ENCODE measurements around the gene SCYGR1. TPM values are rescaled to one million over a fixed set of nuclear protein-coding genes. Genes with fewer than 3 reads are reported as not detected.

Gene SCYGR1
- total and polyA plus RNA-seq, 2 donors from 2014 or later: not detected

DNA sequence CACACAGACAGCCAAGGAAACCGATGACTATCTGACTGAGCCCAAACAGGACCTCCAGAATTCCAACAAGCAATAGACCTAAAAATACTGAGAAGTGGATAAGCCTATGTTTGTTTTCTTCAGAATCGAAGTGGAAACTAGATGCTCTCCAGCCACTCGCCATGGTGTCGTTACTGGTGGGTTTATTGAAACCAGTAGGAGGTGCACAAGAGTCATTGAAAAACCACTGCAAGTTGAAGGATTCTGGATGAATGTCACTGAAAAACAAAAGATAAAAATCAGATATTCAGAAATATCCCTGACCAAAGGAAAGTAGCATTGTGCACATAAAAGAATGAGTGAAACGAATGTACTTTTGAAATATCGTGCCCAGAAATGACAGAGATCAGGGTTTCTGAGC lies 24.0 kb downstream of the SCYGR1 start:
- Histone ChIP-seq H3K9me3 (ENCODE audit: control insufficient read depth in 2 of 3, insufficient read depth in 1 of 3, low read length in 3 of 3) (no peaks in the 10 kb centered on the region), H3K36me3 (ENCODE audit: control insufficient read depth in 2 of 3, insufficient read depth in 3 of 3, low read length in 3 of 3) (peaks cover 0 to 7% (median 4%) of the 10 kb centered on the region in 3 donors), H3K4me1 (ENCODE audit: control insufficient read depth in 2 of 3, insufficient read depth in 2 of 3, low read depth in 1 of 3, low read length in 3 of 3) (no peaks in the 10 kb centered on the region), H3K27ac (ENCODE audit: low read depth in 2 of 2, low read length in 2 of 2) (no peak overlapping the region), H3K27me3 (ENCODE audit: control insufficient read depth, insufficient read depth, low read length) (no peaks in the 10 kb centered on the region), H3K4me3 (ENCODE audit: low read length in 3 of 3) (no peak overlapping the region), H3K9ac (ENCODE audit: low read length in 3 of 3) (no peak overlapping the region)
- DNase-seq (no peak), FAIRE-seq (no peak)
- intact Hi-C loops (cut with DNase I): no loop called here
- TF ChIP-seq, protein P1, sequence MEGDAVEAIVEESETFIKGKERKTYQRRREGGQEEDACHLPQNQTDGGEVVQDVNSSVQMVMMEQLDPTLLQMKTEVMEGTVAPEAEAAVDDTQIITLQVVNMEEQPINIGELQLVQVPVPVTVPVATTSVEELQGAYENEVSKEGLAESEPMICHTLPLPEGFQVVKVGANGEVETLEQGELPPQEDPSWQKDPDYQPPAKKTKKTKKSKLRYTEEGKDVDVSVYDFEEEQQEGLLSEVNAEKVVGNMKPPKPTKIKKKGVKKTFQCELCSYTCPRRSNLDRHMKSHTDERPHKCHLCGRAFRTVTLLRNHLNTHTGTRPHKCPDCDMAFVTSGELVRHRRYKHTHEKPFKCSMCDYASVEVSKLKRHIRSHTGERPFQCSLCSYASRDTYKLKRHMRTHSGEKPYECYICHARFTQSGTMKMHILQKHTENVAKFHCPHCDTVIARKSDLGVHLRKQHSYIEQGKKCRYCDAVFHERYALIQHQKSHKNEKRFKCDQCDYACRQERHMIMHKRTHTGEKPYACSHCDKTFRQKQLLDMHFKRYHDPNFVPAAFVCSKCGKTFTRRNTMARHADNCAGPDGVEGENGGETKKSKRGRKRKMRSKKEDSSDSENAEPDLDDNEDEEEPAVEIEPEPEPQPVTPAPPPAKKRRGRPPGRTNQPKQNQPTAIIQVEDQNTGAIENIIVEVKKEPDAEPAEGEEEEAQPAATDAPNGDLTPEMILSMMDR (IDR thresholded peaks at IDR 0.05; ENCODE audit: borderline replicate concordance, extremely low read depth, insufficient read depth): no peak

DNA sequence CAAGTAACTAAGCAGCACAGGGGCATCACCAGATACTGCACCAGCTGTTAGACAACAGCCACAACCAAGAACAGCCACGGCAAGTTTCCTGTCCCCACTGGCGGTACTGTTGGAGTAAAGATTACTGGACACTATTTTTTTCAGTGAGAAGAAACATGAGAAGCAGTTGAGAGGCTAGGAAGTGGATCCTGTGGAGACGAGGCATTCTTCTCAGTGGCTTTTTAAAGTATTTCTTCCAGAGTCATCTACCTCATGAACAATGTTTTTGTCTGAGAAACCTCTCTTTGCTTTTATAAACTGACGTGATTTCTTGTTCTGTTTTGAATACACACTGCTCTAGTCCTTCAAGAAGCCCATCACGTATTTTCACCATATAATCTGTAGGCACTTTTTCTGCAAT lies 27.4 kb downstream of the SCYGR1 start:
- FAIRE-seq: no peak
- intact Hi-C loops (cut with DNase I): no loop called here

DNA sequence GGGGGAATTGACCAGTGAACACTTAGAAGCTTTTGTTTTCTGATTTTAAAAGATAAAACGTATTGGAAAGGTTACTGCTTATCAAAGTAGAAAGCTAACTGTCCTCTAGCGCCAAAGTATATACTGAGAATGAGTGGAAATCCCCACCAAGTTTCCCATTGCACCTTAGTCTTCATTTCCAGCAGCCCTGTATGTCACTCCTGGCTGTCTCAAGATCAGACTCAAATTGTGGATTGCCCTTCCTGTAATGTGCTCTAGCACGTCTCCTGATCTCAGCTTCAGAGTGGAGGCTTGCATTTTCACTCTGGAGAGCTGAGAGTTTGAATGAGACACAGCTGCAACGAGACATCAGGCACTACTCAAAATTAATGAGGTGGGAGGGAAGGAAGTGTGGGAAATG lies 36.1 kb downstream of the SCYGR1 start:
- H3K4me1 ChIP-seq (ENCODE audit: control insufficient read depth in 2 of 3, insufficient read depth in 2 of 3, low read depth in 1 of 3, low read length in 3 of 3): peaks cover 0 to 2% (median 0%) of the 10 kb centered on the region in 3 donors
- H3K27me3 ChIP-seq (ENCODE audit: control insufficient read depth, insufficient read depth, low read length): no peaks in the 10 kb centered on the region
- FAIRE-seq (no peak), DNase-seq (peak in 1 of 5 donors; percentile 10)
- H3K36me3 ChIP-seq (ENCODE audit: control insufficient read depth in 2 of 3, insufficient read depth in 3 of 3, low read length in 3 of 3): peaks cover 7 to 14% (median 11%) of the 10 kb centered on the region in 3 donors
- intact Hi-C loops (cut with DNase I): no loop called here
- no peak overlapping the region for H3K4me3 ChIP-seq (ENCODE audit: low read length in 3 of 3)
- TF ChIP-seq, protein P1 (IDR thresholded peaks at IDR 0.05; ENCODE audit: borderline replicate concordance, extremely low read depth, insufficient read depth): no peak
- H3K9ac ChIP-seq (ENCODE audit: low read length in 3 of 3): no peak overlapping the region
- no peak overlapping the region for H3K27ac ChIP-seq (ENCODE audit: low read depth in 2 of 2, low read length in 2 of 2)
- no peaks in the 10 kb centered on the region for H3K9me3 ChIP-seq (ENCODE audit: control insufficient read depth in 2 of 3, insufficient read depth in 1 of 3, low read length in 3 of 3)

More for the DNA sequence above, 27.4 kb downstream of the SCYGR1 start:
- TF ChIP-seq, protein P1 (IDR thresholded peaks at IDR 0.05; ENCODE audit: borderline replicate concordance, extremely low read depth, insufficient read depth): no peak
- DNase-seq: no peak
- H3K27me3 ChIP-seq (ENCODE audit: control insufficient read depth, insufficient read depth, low read length): no peaks in the 10 kb centered on the region
- H3K4me1 ChIP-seq (ENCODE audit: control insufficient read depth in 2 of 3, insufficient read depth in 2 of 3, low read depth in 1 of 3, low read length in 3 of 3): no peaks in the 10 kb centered on the region
- H3K9me3 ChIP-seq (ENCODE audit: control insufficient read depth in 2 of 3, insufficient read depth in 1 of 3, low read length in 3 of 3): no peaks in the 10 kb centered on the region
- H3K4me3 ChIP-seq (ENCODE audit: low read length in 3 of 3): no peak overlapping the region
- peaks cover 7 to 32% (median 14%) of the 10 kb centered on the region in 3 donors for H3K36me3 ChIP-seq (ENCODE audit: control insufficient read depth in 2 of 3, insufficient read depth in 3 of 3, low read length in 3 of 3)
- no peak overlapping the region for H3K9ac ChIP-seq (ENCODE audit: low read length in 3 of 3)
- H3K27ac ChIP-seq (ENCODE audit: low read depth in 2 of 2, low read length in 2 of 2): no peak overlapping the region

All from kidney (tissue), 14 donors.